Ascending aorta (tissue), 2 donors: Measurements from ENCODE around the gene ATF7IP2. TPM values are rescaled to one million over a fixed set of nuclear protein-coding genes. Genes with fewer than 3 reads are reported as not detected.
"Not testable (repeated sequence)": the region's sequence is repeated elsewhere in the genome, so short reads cannot be mapped to it uniquely, and the experiment has no call there.

Source experiments
- DNase-seq, 2 donors: peaks; one replicate each; pipeline ENCODE4 v3.0.0-alpha.2; 2019; ENCODE audit warnings: low spot score in 2 of 2
- H3K27ac ChIP-seq, 2 donors: fragments of 200-600 bp; sonication (generic); one replicate each; pipeline ENCODE4 v1.5.1; 2016 to 2017; ENCODE audit warnings: mild to moderate bottlenecking in 1 of 2
- H3K27me3 ChIP-seq: fragments of 200-600 bp; sonication (generic); one replicate; pipeline ENCODE4 v1.5.1; 2017
- H3K36me3 ChIP-seq, 2 donors: fragments of 200-600 bp; sonication (generic); one replicate each; pipeline ENCODE4 v1.5.1; 2016
- H3K4me1 ChIP-seq, 2 donors: fragments of 200-600 bp; sonication (generic); one replicate each; pipeline ENCODE4 v1.5.1; 2016 to 2017; ENCODE audit warnings: mild to moderate bottlenecking in 1 of 2
- H3K4me3 ChIP-seq, 2 donors: fragments of 200-600 bp; sonication (generic); one replicate each; pipeline ENCODE4 v1.5.1; 2016 to 2017; ENCODE audit warnings: mild to moderate bottlenecking in 1 of 2
- H3K9me3 ChIP-seq, 2 donors: fragments of 200-600 bp; sonication (generic); one replicate each; pipeline ENCODE4 v1.5.1; 2016
- intact Hi-C: fragments of 100-400 bp; cut with DNase I; formaldehyde crosslinking; loops from one replicate; pipeline ENCODE4 v1.15.1; 2023
- total RNA-seq: library from RNA; depleted of rRNA; stranded (reverse); fragments of >200 nt; gene quantifications from one replicate; pipeline ENCODE4 v1.1.0, GENCODE V29; 2016
- TF ChIP-seq, protein P1 (sequence below), 3 experiments: fragments of 200-600 bp in 2 of 3; fragments of 450-650 bp in 1 of 3; sonication (generic) in 2 of 3; IDR thresholded peaks; one replicate each; pipeline ENCODE4 v1.5.1; 2016 to 2019; ENCODE audit warnings: antibody characterized with exemption in 3 of 3, mild to moderate bottlenecking in 1 of 3, moderate library complexity in 1 of 3

ATF7IP2 gene
- total RNA-seq, 1 donor from 2014 or later: not detected

GRCh38 chr16:10453159-10453510 is 67.3 kb downstream of the ATF7IP2 start:
- TF ChIP-seq, protein P1, sequence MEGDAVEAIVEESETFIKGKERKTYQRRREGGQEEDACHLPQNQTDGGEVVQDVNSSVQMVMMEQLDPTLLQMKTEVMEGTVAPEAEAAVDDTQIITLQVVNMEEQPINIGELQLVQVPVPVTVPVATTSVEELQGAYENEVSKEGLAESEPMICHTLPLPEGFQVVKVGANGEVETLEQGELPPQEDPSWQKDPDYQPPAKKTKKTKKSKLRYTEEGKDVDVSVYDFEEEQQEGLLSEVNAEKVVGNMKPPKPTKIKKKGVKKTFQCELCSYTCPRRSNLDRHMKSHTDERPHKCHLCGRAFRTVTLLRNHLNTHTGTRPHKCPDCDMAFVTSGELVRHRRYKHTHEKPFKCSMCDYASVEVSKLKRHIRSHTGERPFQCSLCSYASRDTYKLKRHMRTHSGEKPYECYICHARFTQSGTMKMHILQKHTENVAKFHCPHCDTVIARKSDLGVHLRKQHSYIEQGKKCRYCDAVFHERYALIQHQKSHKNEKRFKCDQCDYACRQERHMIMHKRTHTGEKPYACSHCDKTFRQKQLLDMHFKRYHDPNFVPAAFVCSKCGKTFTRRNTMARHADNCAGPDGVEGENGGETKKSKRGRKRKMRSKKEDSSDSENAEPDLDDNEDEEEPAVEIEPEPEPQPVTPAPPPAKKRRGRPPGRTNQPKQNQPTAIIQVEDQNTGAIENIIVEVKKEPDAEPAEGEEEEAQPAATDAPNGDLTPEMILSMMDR (IDR thresholded peaks at IDR 0.05): no peak
- intact Hi-C loops: no loop called here
- H3K27me3 ChIP-seq: no peaks in the 10 kb centered on the region
- H3K36me3 ChIP-seq: peaks cover 0 to 18% of the 10 kb centered on the region in 2 donors
- peaks cover 7 to 32% of the 10 kb centered on the region in 2 donors for H3K9me3 ChIP-seq
- H3K4me1 ChIP-seq: no peaks in the 10 kb centered on the region
- H3K27ac ChIP-seq: no peak overlapping the region
- H3K4me3 ChIP-seq: no peak overlapping the region
- DNase-seq: no peak

DNA sequence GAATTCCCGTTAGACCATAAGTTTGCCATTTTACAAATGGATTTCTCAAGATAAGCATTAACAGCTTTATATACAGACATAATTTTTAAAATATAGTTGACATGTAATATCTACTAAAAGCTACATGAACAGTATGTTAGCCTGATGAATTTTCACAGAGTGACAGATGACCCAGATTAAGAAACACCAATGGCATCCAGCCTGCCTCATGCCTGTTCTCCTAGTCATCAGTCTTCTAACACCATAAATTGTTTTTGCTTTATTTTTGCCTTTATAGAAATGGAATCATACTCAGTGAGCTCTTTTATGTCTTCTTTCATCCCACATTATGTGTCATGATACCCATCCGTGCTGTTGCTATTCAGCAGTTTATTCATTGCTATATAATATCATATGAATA is 80.0 kb downstream of the ATF7IP2 start:
- intact Hi-C loops: no loop called here
- no peak for DNase-seq
- no peak overlapping the region for H3K27ac ChIP-seq
- peaks cover 0 to 9% of the 10 kb centered on the region in 2 donors for H3K36me3 ChIP-seq
- H3K4me3 ChIP-seq: no peak overlapping the region
- H3K9me3 ChIP-seq: no peaks in the 10 kb centered on the region
- H3K4me1 ChIP-seq: no peaks in the 10 kb centered on the region
- TF ChIP-seq, protein P1 (IDR thresholded peaks at IDR 0.05): no peak
- H3K27me3 ChIP-seq: no peaks in the 10 kb centered on the region

GRCh38 chr16:10466313-10466712 is 80.5 kb downstream of the ATF7IP2 start:
- Histone ChIP-seq H3K9me3 (no peaks in the 10 kb centered on the region), H3K4me1 (no peaks in the 10 kb centered on the region), H3K4me3 (no peak overlapping the region), H3K36me3 (peaks cover 0 to 9% of the 10 kb centered on the region in 2 donors), H3K27ac (no peak overlapping the region), H3K27me3 (no peaks in the 10 kb centered on the region)
- no peak for DNase-seq
- intact Hi-C loops: no loop called here
- TF ChIP-seq, protein P1 (IDR thresholded peaks at IDR 0.05): no peak

- Histone ChIP-seq H3K9me3 (no peaks in the 10 kb centered on the region), H3K4me3 (no peak overlapping the region), H3K4me1 (no peaks in the 10 kb centered on the region), H3K27ac (no peak overlapping the region), H3K27me3 (no peaks in the 10 kb centered on the region), H3K36me3 (peaks cover 0 to 9% of the 10 kb centered on the region in 2 donors)
- no peak for DNase-seq
- TF ChIP-seq, protein P1 (IDR thresholded peaks at IDR 0.05): no peak
- intact Hi-C loops: no loop called here
Measured at GRCh38 chr16:10466861-10467260, 81.0 kb downstream of the ATF7IP2 start.

- H3K4me1 ChIP-seq, H3K9me3 ChIP-seq: not testable (repeated sequence)
Measured at GRCh38 chr16:10476636-10477035, 90.8 kb downstream of the ATF7IP2 start.

DNA sequence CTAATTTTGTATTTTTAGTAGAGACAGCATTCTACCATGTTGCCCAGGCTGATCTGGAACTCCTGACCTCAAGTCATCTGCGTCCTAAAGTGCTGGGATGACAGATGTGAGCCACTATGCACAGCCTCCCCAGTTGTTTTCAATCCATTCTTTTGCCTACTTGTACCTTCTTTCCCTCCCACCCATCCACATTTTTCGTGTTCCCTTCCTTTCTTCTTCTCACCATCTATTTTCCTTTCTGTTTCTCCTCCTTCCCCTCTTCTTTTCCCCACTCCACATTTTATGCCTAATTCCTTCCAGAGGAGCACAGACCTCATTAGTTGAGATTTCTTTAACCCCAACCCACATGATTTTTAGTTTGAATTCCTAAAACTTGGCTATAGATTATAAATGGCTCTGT is 94.3 kb downstream of the ATF7IP2 start:
- DNase-seq: no peak
- no peaks in the 10 kb centered on the region for H3K27me3 ChIP-seq
- H3K27ac ChIP-seq: no peak overlapping the region
- peaks cover 3 to 21% of the 10 kb centered on the region in 2 donors for H3K36me3 ChIP-seq
- intact Hi-C loops: no loop called here
- no peaks in the 10 kb centered on the region for H3K4me1 ChIP-seq
- peaks cover 0 to 3% of the 10 kb centered on the region in 2 donors for H3K9me3 ChIP-seq
- TF ChIP-seq, protein P1 (IDR thresholded peaks at IDR 0.05): no peak
- H3K4me3 ChIP-seq: no peak overlapping the region

More at GRCh38 chr16:10476636-10477035, 90.8 kb downstream of the ATF7IP2 start:
- H3K4me3 ChIP-seq, DNase-seq, H3K27me3 ChIP-seq, intact Hi-C loops, H3K27ac ChIP-seq: not testable (repeated sequence)
- H3K36me3 ChIP-seq: peaks cover 3 to 29% of the 10 kb centered on the region in 2 donors
